ENCODE data around the gene ALDH3A1. TPM values are rescaled to one million over a fixed set of nuclear protein-coding genes. Genes with fewer than 3 reads are reported as not detected.

ALDH3A1 gene
- total and polyA plus RNA-seq, 2 experiments from 2014 or later, result 0.17 to 0.21 TPM

DNA sequence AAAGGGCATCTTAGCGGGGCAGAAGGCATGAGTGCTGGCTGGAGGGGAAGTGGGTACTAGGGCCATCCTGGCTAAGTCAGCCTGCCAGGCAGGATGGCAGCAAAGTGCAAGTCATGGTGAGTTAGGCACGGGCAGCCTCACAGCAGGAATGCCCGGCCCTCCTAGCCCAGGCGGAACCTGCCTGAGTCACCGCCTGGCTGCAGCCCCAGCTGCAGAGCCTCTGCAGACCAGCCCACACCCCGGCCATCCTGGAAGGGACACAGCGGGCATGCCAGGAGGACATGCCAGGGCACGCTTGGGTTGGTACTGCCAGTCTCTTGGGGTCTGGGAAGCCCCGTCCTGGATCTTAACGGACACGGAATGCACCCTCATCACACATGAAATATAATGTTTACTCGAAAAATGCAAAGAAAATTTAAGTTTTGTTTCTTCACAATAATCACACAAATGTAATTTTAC is 5.0 kb upstream of the ALDH3A1 start (continued):
- TF ChIP-seq, protein P1, sequence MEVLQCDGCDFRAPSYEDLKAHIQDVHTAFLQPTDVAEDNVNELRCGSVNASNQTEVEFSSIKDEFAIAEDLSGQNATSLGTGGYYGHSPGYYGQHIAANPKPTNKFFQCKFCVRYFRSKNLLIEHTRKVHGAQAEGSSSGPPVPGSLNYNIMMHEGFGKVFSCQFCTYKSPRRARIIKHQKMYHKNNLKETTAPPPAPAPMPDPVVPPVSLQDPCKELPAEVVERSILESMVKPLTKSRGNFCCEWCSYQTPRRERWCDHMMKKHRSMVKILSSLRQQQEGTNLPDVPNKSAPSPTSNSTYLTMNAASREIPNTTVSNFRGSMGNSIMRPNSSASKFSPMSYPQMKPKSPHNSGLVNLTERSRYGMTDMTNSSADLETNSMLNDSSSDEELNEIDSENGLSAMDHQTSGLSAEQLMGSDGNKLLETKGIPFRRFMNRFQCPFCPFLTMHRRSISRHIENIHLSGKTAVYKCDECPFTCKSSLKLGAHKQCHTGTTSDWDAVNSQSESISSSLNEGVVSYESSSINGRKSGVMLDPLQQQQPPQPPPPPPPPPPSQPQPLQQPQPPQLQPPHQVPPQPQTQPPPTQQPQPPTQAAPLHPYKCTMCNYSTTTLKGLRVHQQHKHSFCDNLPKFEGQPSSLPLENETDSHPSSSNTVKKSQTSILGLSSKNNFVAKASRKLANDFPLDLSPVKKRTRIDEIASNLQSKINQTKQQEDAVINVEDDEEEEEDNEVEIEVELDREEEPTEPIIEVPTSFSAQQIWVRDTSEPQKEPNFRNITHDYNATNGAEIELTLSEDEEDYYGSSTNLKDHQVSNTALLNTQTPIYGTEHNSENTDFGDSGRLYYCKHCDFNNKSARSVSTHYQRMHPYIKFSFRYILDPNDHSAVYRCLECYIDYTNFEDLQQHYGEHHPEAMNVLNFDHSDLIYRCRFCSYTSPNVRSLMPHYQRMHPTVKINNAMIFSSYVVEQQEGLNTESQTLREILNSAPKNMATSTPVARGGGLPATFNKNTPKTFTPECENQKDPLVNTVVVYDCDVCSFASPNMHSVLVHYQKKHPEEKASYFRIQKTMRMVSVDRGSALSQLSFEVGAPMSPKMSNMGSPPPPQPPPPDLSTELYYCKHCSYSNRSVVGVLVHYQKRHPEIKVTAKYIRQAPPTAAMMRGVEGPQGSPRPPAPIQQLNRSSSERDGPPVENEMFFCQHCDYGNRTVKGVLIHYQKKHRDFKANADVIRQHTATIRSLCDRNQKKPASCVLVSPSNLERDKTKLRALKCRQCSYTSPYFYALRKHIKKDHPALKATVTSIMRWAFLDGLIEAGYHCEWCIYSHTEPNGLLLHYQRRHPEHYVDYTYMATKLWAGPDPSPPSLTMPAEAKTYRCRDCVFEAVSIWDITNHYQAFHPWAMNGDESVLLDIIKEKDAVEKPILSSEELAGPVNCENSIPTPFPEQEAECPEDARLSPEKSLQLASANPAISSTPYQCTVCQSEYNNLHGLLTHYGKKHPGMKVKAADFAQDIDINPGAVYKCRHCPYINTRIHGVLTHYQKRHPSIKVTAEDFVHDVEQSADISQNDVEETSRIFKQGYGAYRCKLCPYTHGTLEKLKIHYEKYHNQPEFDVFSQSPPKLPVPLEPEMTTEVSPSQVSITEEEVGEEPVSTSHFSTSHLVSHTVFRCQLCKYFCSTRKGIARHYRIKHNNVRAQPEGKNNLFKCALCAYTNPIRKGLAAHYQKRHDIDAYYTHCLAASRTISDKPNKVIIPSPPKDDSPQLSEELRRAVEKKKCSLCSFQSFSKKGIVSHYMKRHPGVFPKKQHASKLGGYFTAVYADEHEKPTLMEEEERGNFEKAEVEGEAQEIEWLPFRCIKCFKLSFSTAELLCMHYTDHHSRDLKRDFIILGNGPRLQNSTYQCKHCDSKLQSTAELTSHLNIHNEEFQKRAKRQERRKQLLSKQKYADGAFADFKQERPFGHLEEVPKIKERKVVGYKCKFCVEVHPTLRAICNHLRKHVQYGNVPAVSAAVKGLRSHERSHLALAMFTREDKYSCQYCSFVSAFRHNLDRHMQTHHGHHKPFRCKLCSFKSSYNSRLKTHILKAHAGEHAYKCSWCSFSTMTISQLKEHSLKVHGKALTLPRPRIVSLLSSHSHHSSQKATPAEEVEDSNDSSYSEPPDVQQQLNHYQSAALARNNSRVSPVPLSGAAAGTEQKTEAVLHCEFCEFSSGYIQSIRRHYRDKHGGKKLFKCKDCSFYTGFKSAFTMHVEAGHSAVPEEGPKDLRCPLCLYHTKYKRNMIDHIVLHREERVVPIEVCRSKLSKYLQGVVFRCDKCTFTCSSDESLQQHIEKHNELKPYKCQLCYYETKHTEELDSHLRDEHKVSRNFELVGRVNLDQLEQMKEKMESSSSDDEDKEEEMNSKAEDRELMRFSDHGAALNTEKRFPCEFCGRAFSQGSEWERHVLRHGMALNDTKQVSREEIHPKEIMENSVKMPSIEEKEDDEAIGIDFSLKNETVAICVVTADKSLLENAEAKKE (CRISPR knock-in tag; IDR thresholded peaks at IDR 0.05), result no peak
- TF ChIP-seq CREB1 (CRISPR knock-in tag; IDR thresholded peaks at IDR 0.05; ENCODE audit: low read depth) (no peak), ZNF114 (CRISPR knock-in tag; IDR thresholded peaks at IDR 0.05) (no peak), EZH2 (IDR thresholded peaks at IDR 0.05; ENCODE audit: low read depth, unreplicated experiment) (no peak), NANOG (IDR thresholded peaks at IDR 0.05; ENCODE audit: borderline replicate concordance) (no peak)
- TF ChIP-seq, protein P2, sequence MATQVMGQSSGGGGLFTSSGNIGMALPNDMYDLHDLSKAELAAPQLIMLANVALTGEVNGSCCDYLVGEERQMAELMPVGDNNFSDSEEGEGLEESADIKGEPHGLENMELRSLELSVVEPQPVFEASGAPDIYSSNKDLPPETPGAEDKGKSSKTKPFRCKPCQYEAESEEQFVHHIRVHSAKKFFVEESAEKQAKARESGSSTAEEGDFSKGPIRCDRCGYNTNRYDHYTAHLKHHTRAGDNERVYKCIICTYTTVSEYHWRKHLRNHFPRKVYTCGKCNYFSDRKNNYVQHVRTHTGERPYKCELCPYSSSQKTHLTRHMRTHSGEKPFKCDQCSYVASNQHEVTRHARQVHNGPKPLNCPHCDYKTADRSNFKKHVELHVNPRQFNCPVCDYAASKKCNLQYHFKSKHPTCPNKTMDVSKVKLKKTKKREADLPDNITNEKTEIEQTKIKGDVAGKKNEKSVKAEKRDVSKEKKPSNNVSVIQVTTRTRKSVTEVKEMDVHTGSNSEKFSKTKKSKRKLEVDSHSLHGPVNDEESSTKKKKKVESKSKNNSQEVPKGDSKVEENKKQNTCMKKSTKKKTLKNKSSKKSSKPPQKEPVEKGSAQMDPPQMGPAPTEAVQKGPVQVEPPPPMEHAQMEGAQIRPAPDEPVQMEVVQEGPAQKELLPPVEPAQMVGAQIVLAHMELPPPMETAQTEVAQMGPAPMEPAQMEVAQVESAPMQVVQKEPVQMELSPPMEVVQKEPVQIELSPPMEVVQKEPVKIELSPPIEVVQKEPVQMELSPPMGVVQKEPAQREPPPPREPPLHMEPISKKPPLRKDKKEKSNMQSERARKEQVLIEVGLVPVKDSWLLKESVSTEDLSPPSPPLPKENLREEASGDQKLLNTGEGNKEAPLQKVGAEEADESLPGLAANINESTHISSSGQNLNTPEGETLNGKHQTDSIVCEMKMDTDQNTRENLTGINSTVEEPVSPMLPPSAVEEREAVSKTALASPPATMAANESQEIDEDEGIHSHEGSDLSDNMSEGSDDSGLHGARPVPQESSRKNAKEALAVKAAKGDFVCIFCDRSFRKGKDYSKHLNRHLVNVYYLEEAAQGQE (IDR thresholded peaks at IDR 0.05; ENCODE audit: unreplicated experiment), result no peak
